HUES6 (cell line): ENCODE results near the gene ACADSB.

Experiments used
- H3K27ac ChIP-seq: 2 replicates; pipeline ENCODE4 v1.7.0; 2013; ENCODE audit warnings: low read depth, mild to moderate bottlenecking, low read length, inconsistent platforms
- H3K27me3 ChIP-seq: 2 replicates; pipeline ENCODE4 v1.6.1; 2013; ENCODE audit warnings: low read length; ENCODE audit not compliant: control insufficient read depth, insufficient read depth
- H3K36me3 ChIP-seq: 2 replicates; pipeline ENCODE4 v1.6.1; 2013; ENCODE audit warnings: low read length; ENCODE audit not compliant: control insufficient read depth, insufficient read depth
- H3K4me1 ChIP-seq: 2 replicates; pipeline ENCODE4 v1.6.1; 2013; ENCODE audit warnings: low read length; ENCODE audit not compliant: control insufficient read depth, insufficient read depth
- H3K4me3 ChIP-seq: 2 replicates; pipeline ENCODE4 v1.5.1; 2013; ENCODE audit warnings: low read depth, low read length
- H3K9ac ChIP-seq: one replicate; pipeline ENCODE4 v1.6.1; 2013; ENCODE audit warnings: mild to moderate bottlenecking, low read length
- H3K9me3 ChIP-seq: 2 replicates; pipeline ENCODE4 v1.6.1; 2013; ENCODE audit warnings: low read depth, low read length; ENCODE audit not compliant: control insufficient read depth, insufficient read depth

The ACADSB gene

GRCh38 chr10:123073187-123073586, 64.4 kb downstream of the ACADSB start:
- no peaks in the 10 kb centered on the region; the same call in 1 of the 2 replicates for H3K9me3 ChIP-seq
- H3K27ac ChIP-seq, result no peak overlapping the region
- no peaks in the 10 kb centered on the region for H3K4me1 ChIP-seq
- no peaks in the 10 kb centered on the region for H3K27me3 ChIP-seq
- H3K36me3 ChIP-seq, result no peaks in the 10 kb centered on the region
- no peak overlapping the region for H3K4me3 ChIP-seq
- no peak overlapping the region for H3K9ac ChIP-seq

- no peak overlapping the region for H3K27ac ChIP-seq
- no peaks in the 10 kb centered on the region for H3K27me3 ChIP-seq
- H3K4me3 ChIP-seq, result no peak overlapping the region
- no peaks in the 10 kb centered on the region; the same call in 1 of the 2 replicates for H3K9me3 ChIP-seq
- H3K36me3 ChIP-seq, result no peaks in the 10 kb centered on the region
- H3K4me1 ChIP-seq, result no peaks in the 10 kb centered on the region
- H3K9ac ChIP-seq, result no peak overlapping the region
Observed at GRCh38 chr10:123074215-123074614, 65.4 kb downstream of the ACADSB start.

- Histone ChIP-seq H3K27me3 (no peaks in the 10 kb centered on the region), H3K27ac (no peak overlapping the region), H3K36me3 (no peaks in the 10 kb centered on the region), H3K4me1 (no peaks in the 10 kb centered on the region), H3K4me3 (no peak overlapping the region), H3K9ac (no peak overlapping the region), H3K9me3 (no peaks in the 10 kb centered on the region)
Observed at GRCh38 chr10:123081896-123082295, 73.1 kb downstream of the ACADSB start.

GRCh38 chr10:123083811-123084210, 75.0 kb downstream of the ACADSB start:
- no peaks in the 10 kb centered on the region for H3K36me3 ChIP-seq
- no peak overlapping the region for H3K9ac ChIP-seq
- H3K27me3 ChIP-seq, result no peaks in the 10 kb centered on the region
- no peaks in the 10 kb centered on the region for H3K9me3 ChIP-seq
- no peaks in the 10 kb centered on the region for H3K4me1 ChIP-seq
- H3K27ac ChIP-seq, result no peak overlapping the region
- H3K4me3 ChIP-seq, result no peak overlapping the region

- H3K9me3 ChIP-seq, result no peaks in the 10 kb centered on the region
Observed at GRCh38 chr10:123086281-123086680, 77.5 kb downstream of the ACADSB start.

GRCh38 chr10:123087348-123087747, 78.5 kb downstream of the ACADSB start:
- peaks cover 7% of the 10 kb centered on the region; the same call in 1 of the 2 replicates for H3K27me3 ChIP-seq
- no peaks in the 10 kb centered on the region for H3K36me3 ChIP-seq
- H3K4me3 ChIP-seq, result no peak overlapping the region
- H3K27ac ChIP-seq, result no peak overlapping the region
- no peaks in the 10 kb centered on the region for H3K4me1 ChIP-seq
- no peak overlapping the region for H3K9ac ChIP-seq
- H3K9me3 ChIP-seq, result no peaks in the 10 kb centered on the region

More at GRCh38 chr10:123086281-123086680, 77.5 kb downstream of the ACADSB start:
- H3K27ac ChIP-seq, result no peak overlapping the region
- H3K36me3 ChIP-seq, result no peaks in the 10 kb centered on the region
- H3K4me3 ChIP-seq, result no peak overlapping the region
- H3K27me3 ChIP-seq, result peaks cover under 1% of the 10 kb centered on the region; the same call in 1 of the 2 replicates
- H3K9ac ChIP-seq, result no peak overlapping the region
- no peaks in the 10 kb centered on the region for H3K4me1 ChIP-seq

- Histone ChIP-seq H3K9me3 (no peaks in the 10 kb centered on the region), H3K36me3 (no peaks in the 10 kb centered on the region), H3K27me3 (peaks cover 7% of the 10 kb centered on the region; the same call in 1 of the 2 replicates), H3K4me3 (no peak overlapping the region), H3K4me1 (no peaks in the 10 kb centered on the region), H3K9ac (no peak overlapping the region), H3K27ac (no peak overlapping the region)
Observed at GRCh38 chr10:123087786-123088185, 79.0 kb downstream of the ACADSB start.

- H3K27me3 ChIP-seq, result peaks cover 26% of the 10 kb centered on the region; the same call in 1 of the 2 replicates
Observed at GRCh38 chr10:123092635-123093414, 84.0 kb downstream of the ACADSB start.

GRCh38 chr10:123093489-123093888, 84.7 kb downstream of the ACADSB start:
- Histone ChIP-seq H3K27ac (no peak overlapping the region), H3K9ac (no peak overlapping the region), H3K36me3 (no peaks in the 10 kb centered on the region), H3K27me3 (peaks cover 26% of the 10 kb centered on the region; the same call in 1 of the 2 replicates), H3K4me3 (no peak overlapping the region), H3K4me1 (no peaks in the 10 kb centered on the region), H3K9me3 (no peaks in the 10 kb centered on the region)

More at GRCh38 chr10:123092635-123093414, 84.0 kb downstream of the ACADSB start:
- Histone ChIP-seq H3K4me1 (no peaks in the 10 kb centered on the region), H3K36me3 (no peaks in the 10 kb centered on the region), H3K9ac (no peak overlapping the region), H3K27ac (no peak overlapping the region), H3K4me3 (no peak overlapping the region), H3K9me3 (no peaks in the 10 kb centered on the region)

- Histone ChIP-seq H3K4me1 (no peaks in the 10 kb centered on the region), H3K9ac (no peak overlapping the region), H3K27ac (no peak overlapping the region), H3K36me3 (no peaks in the 10 kb centered on the region), H3K9me3 (no peaks in the 10 kb centered on the region), H3K27me3 (peaks cover 24% of the 10 kb centered on the region; the same call in 1 of the 2 replicates), H3K4me3 (no peak overlapping the region)
Observed at GRCh38 chr10:123096452-123096851, 87.6 kb downstream of the ACADSB start.

- Histone ChIP-seq H3K9ac (no peak overlapping the region), H3K27ac (no peak overlapping the region), H3K4me3 (no peak overlapping the region), H3K4me1 (no peaks in the 10 kb centered on the region), H3K9me3 (no peaks in the 10 kb centered on the region), H3K36me3 (no peaks in the 10 kb centered on the region), H3K27me3 (peaks cover 18% of the 10 kb centered on the region; the same call in 1 of the 2 replicates)
Observed at GRCh38 chr10:123097039-123097438, 88.2 kb downstream of the ACADSB start.
